Measurements from ENCODE around the gene SNRPB2. TPM values are rescaled to one million over a fixed set of nuclear protein-coding genes. Genes with fewer than 3 reads are reported as not detected.

SNRPB2 gene
- total and polyA plus RNA-seq, 9 of the 15 experiments (the other 6 are each of a cell fraction or from before 2014, with no cell fraction given) = 40.0 to 131 (median 89.4) TPM

GRCh38 chr20:16729565-16730460 lies at the start of gene SNRPB2 (continued):
- TF ChIP-seq HEY1 (CRISPR knock-in tag; IDR thresholded peaks at IDR 0.05; ENCODE audit: borderline replicate concordance) (no peak), ARNT (IDR thresholded peaks at IDR 0.05) (no peak), C11orf30 (IDR thresholded peaks at IDR 0.05; ENCODE audit: low read depth) (peak; percentile 86), TSC22D4 (tag; IDR thresholded peaks at IDR 0.05) (no peak), SRF (CRISPR knock-in tag; IDR thresholded peaks at IDR 0.05) (no peak), FOXJ2 (tag; IDR thresholded peaks at IDR 0.05) (0 out of 2 replicates have a peak, but pooled peaks have one; percentile 31), E2F6 (IDR thresholded peaks at IDR 0.05; ENCODE audit: borderline replicate concordance in 1 of 2, extremely low read depth in 1 of 2, insufficient read depth in 1 of 2, insufficient read length in 1 of 2, low read depth in 1 of 2, low read length in 1 of 2, poor library complexity in 1 of 2, severe bottlenecking in 1 of 2) (no peak), MTF1 (CRISPR knock-in tag; IDR thresholded peaks at IDR 0.05; ENCODE audit: borderline replicate concordance) (no peak), OTX1 (CRISPR knock-in tag; IDR thresholded peaks at IDR 0.05) (no peak), SPI1 (IDR thresholded peaks at IDR 0.05; ENCODE audit: borderline replicate concordance, low read depth, low read length) (no peak), TAF9B (IDR thresholded peaks at IDR 0.05; ENCODE audit: partially characterized antibody) (peak; percentile 75), MAFK (IDR thresholded peaks at IDR 0.05; ENCODE audit: low read length) (no peak), ILF3 (IDR thresholded peaks at IDR 0.05; ENCODE audit: borderline replicate concordance) (no peak), PML (IDR thresholded peaks at IDR 0.05; ENCODE audit: low read length) (peak; percentile 42; the same call in 1 of the 2 replicates), ZNF395 (CRISPR knock-in tag; IDR thresholded peaks at IDR 0.05) (peak; percentile 32; the same call in 1 of the 2 replicates), PRDM10 (IDR thresholded peaks at IDR 0.05; ENCODE audit: partially characterized antibody) (no peak), TCF15 (CRISPR knock-in tag; IDR thresholded peaks at IDR 0.05) (no peak), ZNF584 (CRISPR knock-in tag; IDR thresholded peaks at IDR 0.05; ENCODE audit: low read depth) (no peak), DMBX1 (CRISPR knock-in tag; IDR thresholded peaks at IDR 0.05; ENCODE audit: borderline replicate concordance) (no peak; the same call in 1 of the 2 replicates), NFE2 (IDR thresholded peaks at IDR 0.05; ENCODE audit: low read depth) (no peak), ZNF253 (CRISPR knock-in tag; conservative IDR thresholded peaks at IDR 0.05) (no peak)

Data from K562 (cell line).